GM12801 (cell line): ENCODE data around the gene UNCX.

Experiments
- TF ChIP-seq, protein P1 (sequence below): IDR thresholded peaks from one replicate; pipeline ENCODE4 v1.5.1; 2011; ENCODE audit warnings: control low read depth; ENCODE audit not compliant: insufficient read length; ENCODE audit errors: extremely low read depth

Gene UNCX

GRCh38 chr7:1281068-1281467, 48.4 kb downstream of the UNCX start:
- TF ChIP-seq, protein P1, sequence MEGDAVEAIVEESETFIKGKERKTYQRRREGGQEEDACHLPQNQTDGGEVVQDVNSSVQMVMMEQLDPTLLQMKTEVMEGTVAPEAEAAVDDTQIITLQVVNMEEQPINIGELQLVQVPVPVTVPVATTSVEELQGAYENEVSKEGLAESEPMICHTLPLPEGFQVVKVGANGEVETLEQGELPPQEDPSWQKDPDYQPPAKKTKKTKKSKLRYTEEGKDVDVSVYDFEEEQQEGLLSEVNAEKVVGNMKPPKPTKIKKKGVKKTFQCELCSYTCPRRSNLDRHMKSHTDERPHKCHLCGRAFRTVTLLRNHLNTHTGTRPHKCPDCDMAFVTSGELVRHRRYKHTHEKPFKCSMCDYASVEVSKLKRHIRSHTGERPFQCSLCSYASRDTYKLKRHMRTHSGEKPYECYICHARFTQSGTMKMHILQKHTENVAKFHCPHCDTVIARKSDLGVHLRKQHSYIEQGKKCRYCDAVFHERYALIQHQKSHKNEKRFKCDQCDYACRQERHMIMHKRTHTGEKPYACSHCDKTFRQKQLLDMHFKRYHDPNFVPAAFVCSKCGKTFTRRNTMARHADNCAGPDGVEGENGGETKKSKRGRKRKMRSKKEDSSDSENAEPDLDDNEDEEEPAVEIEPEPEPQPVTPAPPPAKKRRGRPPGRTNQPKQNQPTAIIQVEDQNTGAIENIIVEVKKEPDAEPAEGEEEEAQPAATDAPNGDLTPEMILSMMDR: no peak

DNA sequence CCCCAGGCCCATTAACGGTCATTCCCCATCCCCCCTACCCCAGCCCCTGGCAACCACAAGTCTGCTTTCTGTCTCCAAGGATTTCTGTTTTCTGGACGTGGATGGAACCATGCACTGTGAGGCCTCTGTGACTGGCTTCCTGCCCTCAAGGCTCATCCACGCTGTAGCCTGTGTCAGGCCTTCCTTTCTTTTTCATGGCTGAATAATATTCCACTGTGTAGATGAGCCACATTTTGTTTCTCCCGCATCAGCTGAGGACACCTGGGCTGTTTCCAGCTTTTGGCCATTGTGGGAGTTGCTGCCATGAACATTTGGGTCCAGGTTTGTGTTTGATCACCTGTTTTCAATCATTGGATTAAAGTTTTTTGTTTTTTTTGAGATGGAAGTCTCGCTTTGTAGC, 50.0 kb downstream of the UNCX start:
- TF ChIP-seq, protein P1: no peak

- TF ChIP-seq, protein P1: no peak
Measured at GRCh38 chr7:1283337-1283736, 50.7 kb downstream of the UNCX start.

- TF ChIP-seq, protein P1: no peak
Measured at GRCh38 chr7:1283941-1284742, 51.5 kb downstream of the UNCX start.

- TF ChIP-seq, protein P1: no peak
Measured at GRCh38 chr7:1284743-1285458, 52.2 kb downstream of the UNCX start.

- TF ChIP-seq, protein P1: no peak
Measured at GRCh38 chr7:1285556-1286301, 53.1 kb downstream of the UNCX start.
